ENCODE results near the gene TRIM71. TPM values are rescaled to one million over a fixed set of nuclear protein-coding genes. Genes with fewer than 3 reads are reported as not detected.
A peak's percentile ranks its signal among the peaks of the same experiment; 100 is the strongest.
"Not testable (repeated sequence)": the region's sequence is repeated elsewhere in the genome, so short reads cannot be mapped to it uniquely, and the experiment has no call there.

TRIM71 gene
- total RNA-seq, 1 donor from 2014 or later, result 2.2 TPM

GRCh38 chr3:32821686-32822296 lies 4.0 kb downstream of the TRIM71 start:
- H3K27me3 ChIP-seq, result peaks cover 32% of the 10 kb centered on the region
- no peak for TF ChIP-seq CTCF (IDR thresholded peaks at IDR 0.05)
- intact Hi-C loops (cut with DNase I), result no loop called here
- H3K36me3 ChIP-seq, result no peaks in the 10 kb centered on the region
- peak overlapping the region; percentile 10 for H3K4me3 ChIP-seq
- peak; percentile 62 for ATAC-seq
- H3K4me1 ChIP-seq, result peaks cover 6% of the 10 kb centered on the region
- H3K27ac ChIP-seq, result peak overlapping the region; percentile 65
- H3K9me3 ChIP-seq, result no peaks in the 10 kb centered on the region
- DNase-seq, result peak; percentile 73

DNA sequence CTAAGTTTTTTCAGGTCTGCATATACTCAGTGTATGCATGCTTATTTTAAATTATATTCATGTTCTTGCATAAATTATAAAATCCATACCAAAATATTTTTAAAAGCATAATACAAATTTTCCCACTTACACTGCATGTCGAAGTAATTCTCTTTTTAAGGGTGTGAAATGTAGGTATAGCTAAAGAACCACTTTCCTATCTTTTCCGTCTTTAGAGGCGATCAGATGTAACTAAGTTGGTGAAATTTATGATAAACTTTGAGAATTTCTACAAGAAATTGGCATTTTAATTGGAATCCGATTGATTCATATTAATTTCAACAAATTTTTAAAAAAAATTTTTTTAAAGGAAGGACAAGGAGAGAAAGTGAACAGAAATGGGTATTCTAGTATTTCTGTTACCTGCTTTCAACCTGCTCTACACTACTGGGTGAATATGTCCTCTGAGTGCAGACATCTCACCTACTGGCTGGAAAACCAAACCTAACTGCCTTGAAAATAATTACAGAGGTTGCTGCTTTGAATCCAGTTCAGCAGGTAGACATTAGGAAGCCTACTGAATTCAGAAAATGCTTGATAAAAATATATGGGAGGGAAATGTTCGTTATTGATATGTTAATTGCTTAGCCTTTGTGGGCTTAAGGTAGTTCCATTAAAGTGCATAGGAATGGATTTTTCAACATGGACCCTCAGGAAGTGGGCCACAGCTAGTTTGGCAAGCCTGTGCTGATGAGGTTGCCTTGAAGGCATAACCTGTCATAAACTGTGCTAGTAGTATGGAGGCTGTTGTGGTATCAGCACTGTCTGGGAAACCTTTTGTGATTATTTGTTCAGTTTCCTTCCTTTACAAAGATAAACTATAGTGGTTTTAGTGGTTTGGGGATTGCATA lies 5.1 kb downstream of the TRIM71 start:
- Histone ChIP-seq H3K36me3 (no peaks in the 10 kb centered on the region), H3K4me3 (no peak overlapping the region), H3K27ac (no peak overlapping the region), H3K9me3 (no peaks in the 10 kb centered on the region), H3K27me3 (peaks cover 23% of the 10 kb centered on the region), H3K4me1 (peaks cover under 1% of the 10 kb centered on the region)
- no peak for ATAC-seq
- intact Hi-C loops (cut with DNase I), result no loop called here
- TF ChIP-seq CTCF (IDR thresholded peaks at IDR 0.05), result no peak
- no peak for DNase-seq

DNA sequence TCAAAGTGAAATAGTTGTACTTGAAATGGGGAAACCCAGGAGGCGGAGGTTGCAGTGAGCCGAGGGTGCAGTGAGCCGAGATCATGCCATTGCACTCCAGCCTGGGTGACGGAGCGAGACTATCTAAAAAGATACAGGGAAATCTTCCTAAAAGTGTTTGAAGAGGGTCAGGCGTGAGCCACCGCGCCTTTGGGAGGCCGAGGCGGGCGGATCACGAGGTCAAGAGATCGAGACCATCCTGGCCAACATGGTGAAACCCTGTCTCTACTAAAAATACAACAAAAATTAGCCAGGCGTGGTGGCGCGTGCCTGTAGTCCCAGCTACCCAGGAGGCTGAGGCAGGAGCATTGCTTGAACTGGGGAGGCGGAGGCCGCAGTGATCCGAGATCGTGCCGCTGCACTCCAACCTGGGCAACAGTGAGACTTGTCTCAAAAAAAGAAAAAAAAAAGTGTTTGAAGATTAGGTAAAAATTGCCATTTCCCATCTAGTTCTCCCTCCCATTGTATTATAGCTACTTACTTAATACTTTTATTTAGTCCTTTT lies 5.9 kb downstream of the TRIM71 start:
- H3K27ac ChIP-seq; H3K36me3 ChIP-seq; H3K4me1 ChIP-seq; DNase-seq; intact Hi-C loops (cut with DNase I); ATAC-seq; H3K4me3 ChIP-seq; H3K9me3 ChIP-seq: not testable (repeated sequence)
- H3K27me3 ChIP-seq, result peaks cover 16% of the 10 kb centered on the region

- ATAC-seq, result no peak
- TF ChIP-seq CTCF (IDR thresholded peaks at IDR 0.05), result no peak
- Histone ChIP-seq H3K36me3 (no peaks in the 10 kb centered on the region), H3K4me3 (no peak overlapping the region), H3K27me3 (no peaks in the 10 kb centered on the region), H3K27ac (no peak overlapping the region), H3K9me3 (no peaks in the 10 kb centered on the region), H3K4me1 (no peaks in the 10 kb centered on the region)
- no peak for DNase-seq
- intact Hi-C loops (cut with DNase I), result no loop called here
These were observed 8.0 kb downstream of the TRIM71 start for GRCh38 chr3:32825601-32826375.

- H3K36me3 ChIP-seq, result no peaks in the 10 kb centered on the region
- H3K27me3 ChIP-seq, result no peaks in the 10 kb centered on the region
- no peak overlapping the region for H3K4me3 ChIP-seq
- no peaks in the 10 kb centered on the region for H3K9me3 ChIP-seq
- intact Hi-C loops (cut with DNase I), result no loop called here
- DNase-seq (no peak), ATAC-seq (no peak)
- H3K4me1 ChIP-seq, result no peaks in the 10 kb centered on the region
- no peak overlapping the region for H3K27ac ChIP-seq
- TF ChIP-seq CTCF (IDR thresholded peaks at IDR 0.05), result no peak
These were observed 13.3 kb downstream of the TRIM71 start for GRCh38 chr3:32831062-32831461.
